Osteocyte (in vitro differentiated cells): Measurements from ENCODE around the gene GABBR1. TPM values are rescaled to one million over a fixed set of nuclear protein-coding genes. Genes with fewer than 3 reads are reported as not detected.

Source experiments
- DNase-seq: peaks from one replicate; pipeline ENCODE4 v3.0.0; 2021; ENCODE audit warnings: mixed read lengths; ENCODE audit not compliant: unreplicated experiment; ENCODE audit errors: extremely low spot score
- H3K27ac Mint-ChIP-seq: one replicate; pipeline ENCODE4 v1.8.0; 2021; ENCODE audit warnings: mild to moderate bottlenecking, mixed read lengths; ENCODE audit not compliant: unreplicated experiment
- H3K27me3 Mint-ChIP-seq: one replicate; pipeline ENCODE4 v1.8.0; 2021; ENCODE audit warnings: mixed read lengths; ENCODE audit not compliant: unreplicated experiment
- H3K36me3 Mint-ChIP-seq: one replicate; pipeline ENCODE4 v1.8.0; 2021; ENCODE audit warnings: mixed read lengths; ENCODE audit not compliant: unreplicated experiment
- H3K4me1 Mint-ChIP-seq: one replicate; pipeline ENCODE4 v1.8.0; 2021; ENCODE audit warnings: mixed read lengths; ENCODE audit not compliant: unreplicated experiment
- H3K4me3 Mint-ChIP-seq: one replicate; pipeline ENCODE4 v1.8.0; 2021; ENCODE audit warnings: mild to moderate bottlenecking, moderate library complexity, mixed read lengths; ENCODE audit not compliant: unreplicated experiment
- H3K9me3 Mint-ChIP-seq: one replicate; pipeline ENCODE4 v1.8.0; 2021; ENCODE audit warnings: mixed read lengths; ENCODE audit not compliant: unreplicated experiment
- total RNA-seq: library from RNA; stranded (reverse); gene quantifications from 2 replicates; pipeline ENCODE4 v1.2.1, GENCODE V29; 2021
- TF ChIP-seq, protein P1 (sequence below): fragments of 200-600 bp; sonication (generic); IDR thresholded peaks from 2 replicates; pipeline ENCODE4 v1.5.0; 2021; ENCODE audit warnings: antibody characterized with exemption, mild to moderate bottlenecking, moderate library complexity

Gene GABBR1
- total RNA-seq, 1 donor from 2014 or later: 93.6 TPM

- Mint-ChIP-seq H3K4me3 (no peak overlapping the region), H3K4me1 (peaks cover 28% of the 10 kb centered on the region), H3K27ac (no peak overlapping the region), H3K27me3 (peaks cover 6% of the 10 kb centered on the region), H3K36me3 (no peaks in the 10 kb centered on the region), H3K9me3 (no peaks in the 10 kb centered on the region)
- TF ChIP-seq, protein P1, sequence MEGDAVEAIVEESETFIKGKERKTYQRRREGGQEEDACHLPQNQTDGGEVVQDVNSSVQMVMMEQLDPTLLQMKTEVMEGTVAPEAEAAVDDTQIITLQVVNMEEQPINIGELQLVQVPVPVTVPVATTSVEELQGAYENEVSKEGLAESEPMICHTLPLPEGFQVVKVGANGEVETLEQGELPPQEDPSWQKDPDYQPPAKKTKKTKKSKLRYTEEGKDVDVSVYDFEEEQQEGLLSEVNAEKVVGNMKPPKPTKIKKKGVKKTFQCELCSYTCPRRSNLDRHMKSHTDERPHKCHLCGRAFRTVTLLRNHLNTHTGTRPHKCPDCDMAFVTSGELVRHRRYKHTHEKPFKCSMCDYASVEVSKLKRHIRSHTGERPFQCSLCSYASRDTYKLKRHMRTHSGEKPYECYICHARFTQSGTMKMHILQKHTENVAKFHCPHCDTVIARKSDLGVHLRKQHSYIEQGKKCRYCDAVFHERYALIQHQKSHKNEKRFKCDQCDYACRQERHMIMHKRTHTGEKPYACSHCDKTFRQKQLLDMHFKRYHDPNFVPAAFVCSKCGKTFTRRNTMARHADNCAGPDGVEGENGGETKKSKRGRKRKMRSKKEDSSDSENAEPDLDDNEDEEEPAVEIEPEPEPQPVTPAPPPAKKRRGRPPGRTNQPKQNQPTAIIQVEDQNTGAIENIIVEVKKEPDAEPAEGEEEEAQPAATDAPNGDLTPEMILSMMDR: no peak
- DNase-seq: no peak
These were observed 28.1 kb upstream of the GABBR1 start for GRCh38 chr6:29661071-29661470.

DNA sequence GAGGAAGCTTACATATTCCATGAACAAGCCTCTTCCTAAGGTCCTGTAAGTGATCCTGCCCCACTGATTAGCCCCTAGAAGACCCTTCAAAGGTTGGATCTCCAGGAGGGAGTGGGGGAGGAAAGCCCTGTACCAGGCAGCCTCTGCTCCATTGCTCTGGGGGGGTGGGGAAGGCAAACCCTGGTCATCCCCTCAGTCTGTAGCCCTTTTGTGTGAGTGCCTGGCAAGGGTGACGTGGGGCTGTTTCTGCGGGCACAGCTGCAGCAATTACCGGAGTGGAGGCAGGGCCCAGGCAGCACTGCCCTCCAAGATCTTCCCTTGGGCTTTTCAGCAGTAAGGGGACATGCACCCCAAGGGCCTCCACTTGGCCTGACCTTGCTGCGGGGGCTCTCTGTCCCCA lies 23.8 kb upstream of the GABBR1 start, which contains the start of gene MOG:
MOG (plus strand) TSS at position 295 of the 400 bp plus-strand sequence. CDS start 118 bp downstream, outside the sequence.
- peaks cover 14% of the 10 kb centered on the region for H3K27me3 Mint-ChIP-seq
- H3K27ac Mint-ChIP-seq: no peak within 1 kb of the TSS

DNA sequence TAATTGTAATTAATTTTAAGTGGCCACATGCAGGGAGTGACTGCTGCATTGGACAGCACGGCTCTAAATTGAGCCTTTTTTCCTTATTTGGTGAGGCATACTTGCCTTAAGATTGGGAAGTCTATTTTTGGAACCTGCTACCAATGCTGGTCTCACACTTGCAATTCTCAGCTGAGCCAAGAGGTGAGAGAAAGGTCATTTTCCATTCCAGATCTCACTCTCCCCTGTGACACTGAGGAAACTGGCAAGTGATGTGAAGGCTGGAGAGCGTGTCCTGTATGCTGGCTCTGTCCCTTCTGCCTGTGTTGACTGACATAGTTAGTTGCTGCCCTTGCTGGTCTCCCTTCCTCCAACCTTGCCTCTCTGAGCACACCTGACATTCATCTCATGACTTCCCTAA lies 23.2 kb upstream of the GABBR1 start:
- TF ChIP-seq, protein P1: no peak
- no peak overlapping the region for H3K4me3 Mint-ChIP-seq
- no peak overlapping the region for H3K27ac Mint-ChIP-seq
- H3K4me1 Mint-ChIP-seq: peaks cover 13% of the 10 kb centered on the region
- no peak for DNase-seq
- H3K9me3 Mint-ChIP-seq: no peaks in the 10 kb centered on the region
- no peaks in the 10 kb centered on the region for H3K36me3 Mint-ChIP-seq
- peaks cover 14% of the 10 kb centered on the region for H3K27me3 Mint-ChIP-seq

More for the DNA sequence above, 23.8 kb upstream of the GABBR1 start, which contains the start of gene MOG:
- Mint-ChIP-seq H3K4me3 (no peak within 1 kb of the TSS), H3K36me3 (no peaks in the 10 kb centered on the region), H3K9me3 (no peaks in the 10 kb centered on the region), H3K4me1 (peaks cover 17% of the 10 kb centered on the region)
- TF ChIP-seq, protein P1: no peak
- no peak for DNase-seq

DNA sequence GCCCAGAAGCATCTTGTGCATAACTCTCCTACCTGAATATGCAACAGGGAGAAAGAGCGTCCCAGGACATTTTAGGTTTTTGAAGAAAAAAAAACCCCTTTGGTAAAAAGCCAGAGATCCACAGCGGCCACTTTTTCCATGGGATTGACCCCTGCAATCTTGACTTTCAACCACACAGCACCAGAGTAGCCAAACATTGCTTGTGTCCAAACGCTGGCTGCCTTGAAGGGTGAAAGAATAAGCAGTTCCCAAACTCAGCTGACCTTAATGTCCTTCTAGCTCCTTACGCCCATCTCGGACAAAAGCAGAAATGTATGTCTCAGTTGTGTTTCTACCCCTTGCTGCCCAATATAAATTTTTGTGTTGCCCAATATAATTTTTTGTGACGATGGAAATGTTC lies 22.7 kb upstream of the GABBR1 start:
- Mint-ChIP-seq H3K9me3 (no peaks in the 10 kb centered on the region), H3K27me3 (peaks cover 14% of the 10 kb centered on the region), H3K36me3 (no peaks in the 10 kb centered on the region), H3K4me3 (no peak overlapping the region), H3K27ac (no peak overlapping the region), H3K4me1 (peaks cover 9% of the 10 kb centered on the region)
- TF ChIP-seq, protein P1: no peak
- DNase-seq: no peak

- Mint-ChIP-seq H3K36me3 (no peaks in the 10 kb centered on the region), H3K9me3 (no peaks in the 10 kb centered on the region), H3K4me3 (no peak overlapping the region), H3K4me1 (peaks cover 15% of the 10 kb centered on the region), H3K27ac (no peak overlapping the region), H3K27me3 (peaks cover 14% of the 10 kb centered on the region)
- DNase-seq: no peak
- TF ChIP-seq, protein P1: peak; percentile 82
These were observed 20.6 kb upstream of the GABBR1 start for GRCh38 chr6:29653452-29654038.
